Measurements from ENCODE around the gene C20orf202.

The C20orf202 gene

DNA sequence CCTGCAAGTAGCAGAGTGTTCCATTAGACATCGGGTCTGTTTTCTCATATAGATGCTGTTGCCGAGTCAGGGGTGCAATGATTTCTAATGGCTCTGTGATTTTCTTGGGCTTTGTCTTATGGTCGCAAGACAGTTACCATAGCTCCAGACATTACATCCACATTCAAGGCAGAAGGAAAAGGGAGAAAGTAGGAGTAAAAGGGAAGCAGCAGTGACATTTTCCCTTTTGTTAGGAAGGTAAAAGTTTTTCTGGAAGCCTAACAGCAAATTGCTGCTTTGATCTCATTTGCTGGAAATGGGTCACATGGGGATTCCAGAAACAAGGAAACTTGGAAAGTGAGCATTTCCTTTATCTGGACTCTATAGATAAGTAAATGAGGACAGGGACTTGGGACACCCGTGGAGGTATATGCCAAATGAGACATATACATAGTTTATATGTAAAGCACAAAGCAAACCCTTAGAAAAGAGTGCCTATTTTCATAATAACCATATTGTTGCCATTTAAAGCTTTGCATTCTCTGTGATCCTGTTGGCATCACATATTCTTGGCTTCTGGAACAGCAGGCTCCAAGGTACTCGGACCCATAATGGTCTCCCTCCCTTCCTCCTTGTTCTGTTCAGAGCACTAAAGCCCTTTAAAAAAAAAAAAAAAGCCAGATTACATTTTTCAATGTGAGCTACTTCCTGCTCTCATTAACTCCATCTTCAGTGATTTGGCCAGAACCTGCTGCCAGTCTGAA lies at the start of gene C20orf202:
TSS of gene C20orf202 (plus strand) at position 693 of the 743 bp plus-strand sequence. CDS start 132 bp downstream, outside the sequence.
- no peak for DNase-seq (ENCODE audit: low read depth)
- TF ChIP-seq, protein P1, sequence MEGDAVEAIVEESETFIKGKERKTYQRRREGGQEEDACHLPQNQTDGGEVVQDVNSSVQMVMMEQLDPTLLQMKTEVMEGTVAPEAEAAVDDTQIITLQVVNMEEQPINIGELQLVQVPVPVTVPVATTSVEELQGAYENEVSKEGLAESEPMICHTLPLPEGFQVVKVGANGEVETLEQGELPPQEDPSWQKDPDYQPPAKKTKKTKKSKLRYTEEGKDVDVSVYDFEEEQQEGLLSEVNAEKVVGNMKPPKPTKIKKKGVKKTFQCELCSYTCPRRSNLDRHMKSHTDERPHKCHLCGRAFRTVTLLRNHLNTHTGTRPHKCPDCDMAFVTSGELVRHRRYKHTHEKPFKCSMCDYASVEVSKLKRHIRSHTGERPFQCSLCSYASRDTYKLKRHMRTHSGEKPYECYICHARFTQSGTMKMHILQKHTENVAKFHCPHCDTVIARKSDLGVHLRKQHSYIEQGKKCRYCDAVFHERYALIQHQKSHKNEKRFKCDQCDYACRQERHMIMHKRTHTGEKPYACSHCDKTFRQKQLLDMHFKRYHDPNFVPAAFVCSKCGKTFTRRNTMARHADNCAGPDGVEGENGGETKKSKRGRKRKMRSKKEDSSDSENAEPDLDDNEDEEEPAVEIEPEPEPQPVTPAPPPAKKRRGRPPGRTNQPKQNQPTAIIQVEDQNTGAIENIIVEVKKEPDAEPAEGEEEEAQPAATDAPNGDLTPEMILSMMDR (IDR thresholded peaks at IDR 0.05; ENCODE audit: low read depth, low read length) = no peak
- no peak for TF ChIP-seq POLR2A (IDR thresholded peaks at IDR 0.05; ENCODE audit: extremely low read depth, insufficient read length)
- no peak for TF ChIP-seq MYC (IDR thresholded peaks at IDR 0.05; ENCODE audit: low read depth, low read length)
- TF ChIP-seq, protein P2, sequence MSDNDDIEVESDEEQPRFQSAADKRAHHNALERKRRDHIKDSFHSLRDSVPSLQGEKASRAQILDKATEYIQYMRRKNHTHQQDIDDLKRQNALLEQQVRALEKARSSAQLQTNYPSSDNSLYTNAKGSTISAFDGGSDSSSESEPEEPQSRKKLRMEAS (IDR thresholded peaks at IDR 0.05; ENCODE audit: low read depth, low read length) = no peak

DNA sequence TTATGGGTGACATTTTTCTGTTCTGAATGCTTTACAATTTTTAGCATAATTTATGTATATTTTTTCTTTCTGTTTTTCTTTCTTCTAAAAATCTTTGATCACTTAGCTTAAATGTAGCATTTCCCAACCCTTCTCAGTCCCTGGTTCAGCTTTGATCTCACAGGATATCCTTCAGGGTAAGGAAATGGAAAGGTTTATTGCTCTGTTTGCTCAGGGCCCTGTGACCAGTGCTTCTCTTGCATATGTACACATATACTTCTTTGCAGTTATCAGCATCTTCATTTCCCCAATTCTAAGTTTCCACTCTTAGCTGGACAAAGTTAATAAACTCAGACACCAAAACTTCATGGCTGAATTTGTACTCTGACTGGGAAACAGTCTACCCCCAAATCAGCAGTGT lies 49.0 kb upstream of the C20orf202 start:
- TF ChIP-seq, protein P1 (IDR thresholded peaks at IDR 0.05; ENCODE audit: low read depth, low read length) = no peak
- TF ChIP-seq POLR2A (IDR thresholded peaks at IDR 0.05; ENCODE audit: extremely low read depth, insufficient read length) (no peak), MYC (IDR thresholded peaks at IDR 0.05; ENCODE audit: low read depth, low read length) (no peak)
- H3K4me3 ChIP-seq (ENCODE audit: low read depth, low read length) = no peak overlapping the region
- no peak for DNase-seq (ENCODE audit: low read depth)

More for the DNA sequence above, at the start of gene C20orf202:
- no peak within 1 kb of the TSS for H3K4me3 ChIP-seq (ENCODE audit: low read depth, low read length)

DNA sequence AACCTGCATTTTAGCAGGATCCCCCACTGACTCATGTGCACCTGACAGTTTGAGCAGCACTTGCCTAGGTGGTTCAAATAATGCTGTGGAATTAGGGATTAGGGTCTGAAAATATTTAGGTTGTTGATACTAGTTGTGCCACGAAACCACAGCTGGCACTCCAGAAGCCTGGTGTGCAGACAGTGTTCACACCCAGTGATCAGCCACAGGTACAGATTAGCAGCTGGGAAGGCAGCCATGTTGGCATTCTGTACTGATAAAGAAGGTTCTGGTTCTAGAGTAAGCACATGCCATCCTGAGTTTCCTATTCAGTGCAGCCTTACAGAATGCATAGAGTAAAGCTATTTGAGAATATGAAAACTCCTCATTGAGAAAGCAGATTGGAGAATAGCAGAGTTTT lies 48.6 kb upstream of the C20orf202 start:
- TF ChIP-seq, protein P2 (IDR thresholded peaks at IDR 0.05; ENCODE audit: low read depth, low read length) = no peak
- TF ChIP-seq, protein P1 (IDR thresholded peaks at IDR 0.05; ENCODE audit: low read depth, low read length) = no peak
- TF ChIP-seq MYC (IDR thresholded peaks at IDR 0.05; ENCODE audit: low read depth, low read length) (no peak), POLR2A (IDR thresholded peaks at IDR 0.05; ENCODE audit: extremely low read depth, insufficient read length) (no peak)
- H3K4me3 ChIP-seq (ENCODE audit: low read depth, low read length) = no peak overlapping the region
- no peak for DNase-seq (ENCODE audit: low read depth)

DNA sequence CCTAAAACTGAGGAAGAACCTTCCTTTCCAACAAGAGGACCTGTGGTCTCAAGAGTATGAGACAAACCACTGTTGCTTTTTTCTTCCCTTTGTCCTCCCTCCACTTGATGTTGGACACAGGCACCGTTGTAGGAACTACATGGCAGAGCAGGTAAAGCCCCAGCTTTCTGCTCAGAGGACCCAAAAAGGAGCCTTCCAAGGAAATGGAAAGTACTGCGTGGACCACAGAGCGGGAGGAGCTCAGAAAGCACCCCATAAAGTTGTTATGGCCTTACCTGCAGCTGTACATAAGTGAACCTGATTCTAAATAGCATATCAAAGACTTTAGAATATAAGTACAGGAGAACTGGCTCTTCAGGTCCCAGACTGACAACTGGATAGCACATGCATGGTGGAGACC lies 47.9 kb upstream of the C20orf202 start:
- TF ChIP-seq, protein P1 (IDR thresholded peaks at IDR 0.05; ENCODE audit: low read depth, low read length) = no peak
- TF ChIP-seq, protein P2 (IDR thresholded peaks at IDR 0.05; ENCODE audit: low read depth, low read length) = no peak
- TF ChIP-seq POLR2A (IDR thresholded peaks at IDR 0.05; ENCODE audit: extremely low read depth, insufficient read length) = no peak
- no peak for TF ChIP-seq MYC (IDR thresholded peaks at IDR 0.05; ENCODE audit: low read depth, low read length)
- no peak for DNase-seq (ENCODE audit: low read depth)
- no peak overlapping the region for H3K4me3 ChIP-seq (ENCODE audit: low read depth, low read length)

DNA sequence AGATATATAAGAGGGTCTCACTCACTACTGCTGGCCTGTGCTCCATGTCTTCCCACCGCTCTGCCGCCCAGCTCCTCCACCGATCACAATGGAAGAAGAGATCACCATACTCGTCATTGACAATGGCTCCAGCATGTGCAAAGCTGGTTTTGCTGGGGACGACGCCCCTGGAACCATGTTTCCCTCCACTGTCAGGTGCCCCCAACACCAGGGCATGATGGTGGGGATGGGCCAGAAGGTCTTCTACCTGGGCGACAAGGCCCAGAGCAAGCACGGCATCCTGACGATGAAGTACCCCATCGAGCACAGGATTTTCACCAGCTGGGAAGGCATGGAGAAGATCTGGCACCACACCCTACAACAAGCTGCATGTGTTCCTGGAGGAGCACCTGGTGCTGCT lies 42.8 kb upstream of the C20orf202 start:
- TF ChIP-seq, protein P2 (IDR thresholded peaks at IDR 0.05; ENCODE audit: low read depth, low read length) = no peak
- TF ChIP-seq, protein P1 (IDR thresholded peaks at IDR 0.05; ENCODE audit: low read depth, low read length) = no peak
- TF ChIP-seq MYC (IDR thresholded peaks at IDR 0.05; ENCODE audit: low read depth, low read length) = no peak
- no peak for TF ChIP-seq POLR2A (IDR thresholded peaks at IDR 0.05; ENCODE audit: extremely low read depth, insufficient read length)
- DNase-seq (ENCODE audit: low read depth) = no peak
- no peak overlapping the region for H3K4me3 ChIP-seq (ENCODE audit: low read depth, low read length)

Data from NB4 (cell line).